ENCODE data around the gene GSX2. TPM values are rescaled to one million over a fixed set of nuclear protein-coding genes. Genes with fewer than 3 reads are reported as not detected.

Gene GSX2
- total RNA-seq, 1 experiment from 2014 or later: not detected

DNA sequence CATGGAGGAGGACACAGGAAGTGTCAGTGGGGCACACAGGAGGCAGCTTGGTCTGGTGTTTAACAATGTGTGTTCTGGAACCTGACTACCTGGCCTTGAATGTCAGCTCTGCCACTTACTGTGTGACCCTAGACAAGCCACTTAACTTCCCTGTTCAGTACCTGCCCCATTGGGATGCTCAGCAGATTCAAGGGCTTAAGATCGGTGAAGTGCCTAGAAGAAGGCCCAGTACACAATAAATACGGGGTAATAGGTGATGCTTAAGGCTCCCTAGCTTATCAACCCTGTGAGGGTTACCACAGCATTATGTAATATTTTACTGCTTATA is 33.9 kb upstream of the GSX2 start:
- no peaks in the 10 kb centered on the region for H3K9me2 ChIP-seq (ENCODE audit: insufficient read depth)
- H3K4me1 ChIP-seq (ENCODE audit: control insufficient read depth in 1 of 2, insufficient read depth in 2 of 2, low read length in 2 of 2): peaks cover 13 to 34% of the 10 kb centered on the region in 2 experiments
- no peak overlapping the region for H2AFZ ChIP-seq (ENCODE audit: low read depth, low read length, poor library complexity, severe bottlenecking)
- H3K27ac ChIP-seq (ENCODE audit: low read depth, low read length): no peak overlapping the region
- no peak overlapping the region for H3K4me2 ChIP-seq (ENCODE audit: low read length)
- H3K36me3 ChIP-seq (ENCODE audit: control insufficient read depth in 1 of 2, insufficient read depth in 2 of 2, low read length in 2 of 2): no peaks in the 10 kb centered on the region
- ChIA-PET RAD21 (ENCODE audit: low non-redundant PET in 1 of 2, low total read pairs in 2 of 2, uncharacterized antibody in 2 of 2, unreplicated experiment in 2 of 2) (no interaction called here), CTCF (interaction anchor here (1.4 kb wide), 1 partner anchor 135 kb away, joined by 4 read pairs; no protein-coding TSS in a partner anchor), POLR2A (no interaction called here)
- no peak overlapping the region for H3K4me3 ChIP-seq (replicated peaks in 1 of 2; ENCODE audit: low read depth in 1 of 2, low read length in 2 of 2)
- no peaks in the 10 kb centered on the region for H4K20me1 ChIP-seq (ENCODE audit: insufficient read depth)
- H3K9me3 ChIP-seq (ENCODE audit: control insufficient read depth in 1 of 2, insufficient read depth in 1 of 2, low read depth in 1 of 2, low read length in 2 of 2): no peaks in the 10 kb centered on the region
- no peaks in the 10 kb centered on the region for H3K27me3 ChIP-seq (ENCODE audit: insufficient read depth, low read length)
- ATAC-seq (no peak), DNase-seq (ENCODE audit: low read depth, low spot score) (no peak)
- BruUV-seq (replicated peaks): no TSS peak
- H3K9ac ChIP-seq (ENCODE audit: low read length): no peak overlapping the region
- peaks cover 32% of the 10 kb centered on the region for H3K79me2 ChIP-seq (ENCODE audit: insufficient read depth, low read length)
- intact Hi-C loops (cut with micrococcal nuclease): no loop called here
- TF ChIP-seq, protein P1, sequence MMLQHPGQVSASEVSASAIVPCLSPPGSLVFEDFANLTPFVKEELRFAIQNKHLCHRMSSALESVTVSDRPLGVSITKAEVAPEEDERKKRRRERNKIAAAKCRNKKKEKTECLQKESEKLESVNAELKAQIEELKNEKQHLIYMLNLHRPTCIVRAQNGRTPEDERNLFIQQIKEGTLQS (IDR thresholded peaks at IDR 0.05): no peak
- no peak for TF ChIP-seq CBX3 (IDR thresholded peaks at IDR 0.05; ENCODE audit: low read depth)
- TF ChIP-seq CTCF (IDR thresholded peaks at IDR 0.05 in 2 of 3, conservative IDR thresholded peaks at IDR 0.05 in 1 of 3; ENCODE audit: borderline replicate concordance in 1 of 3, insufficient read depth in 1 of 3, low read depth in 2 of 3, low read length in 2 of 3): no peak
- TF ChIP-seq FOSL1 (IDR thresholded peaks at IDR 0.05; ENCODE audit: low read depth): no peak
- no peak for TF ChIP-seq SIN3A (IDR thresholded peaks at IDR 0.05; ENCODE audit: low read depth)
- no peak for TF ChIP-seq POLR2A (IDR thresholded peaks at IDR 0.05; ENCODE audit: borderline replicate concordance, extremely low read depth, insufficient read depth, insufficient read length)
- TF ChIP-seq ELF1 (IDR thresholded peaks at IDR 0.05; ENCODE audit: borderline replicate concordance, low read depth): no peak
- no peak for TF ChIP-seq ZNF274 (IDR thresholded peaks at IDR 0.05; ENCODE audit: low read depth, low read length)
- TF ChIP-seq MAX (IDR thresholded peaks at IDR 0.05): no peak
- no peak for TF ChIP-seq YY1 (IDR thresholded peaks at IDR 0.05; ENCODE audit: extremely low read depth, insufficient replicate concordance, low read depth, low read length)
- no peak for TF ChIP-seq EGR1 (IDR thresholded peaks at IDR 0.05; ENCODE audit: low read depth)
- no peak for TF ChIP-seq TCF7L2 (IDR thresholded peaks at IDR 0.05; ENCODE audit: borderline replicate concordance, extremely low read depth, insufficient read depth, insufficient read length)
- TF ChIP-seq SRF (IDR thresholded peaks at IDR 0.05; ENCODE audit: low read depth): no peak

Data from HCT116 (cell line).